Astrocyte (in vitro differentiated cells and primary cell): ENCODE results near the gene GMPR2.

Source experiments
- EZH2 ChIP-seq: IDR thresholded peaks from 2 replicates; pipeline ENCODE4 v1.6.1; 2012; ENCODE audit warnings: mild to moderate bottlenecking, low read length, inconsistent platforms; ENCODE audit not compliant: insufficient read depth
- TF ChIP-seq, protein P1 (sequence below): IDR thresholded peaks from 2 replicates; pipeline ENCODE4 v1.5.1; 2011; ENCODE audit warnings: low read depth, mild to moderate bottlenecking, inconsistent platforms, low read length, moderate library complexity; ENCODE audit not compliant: insufficient read depth

DNA sequence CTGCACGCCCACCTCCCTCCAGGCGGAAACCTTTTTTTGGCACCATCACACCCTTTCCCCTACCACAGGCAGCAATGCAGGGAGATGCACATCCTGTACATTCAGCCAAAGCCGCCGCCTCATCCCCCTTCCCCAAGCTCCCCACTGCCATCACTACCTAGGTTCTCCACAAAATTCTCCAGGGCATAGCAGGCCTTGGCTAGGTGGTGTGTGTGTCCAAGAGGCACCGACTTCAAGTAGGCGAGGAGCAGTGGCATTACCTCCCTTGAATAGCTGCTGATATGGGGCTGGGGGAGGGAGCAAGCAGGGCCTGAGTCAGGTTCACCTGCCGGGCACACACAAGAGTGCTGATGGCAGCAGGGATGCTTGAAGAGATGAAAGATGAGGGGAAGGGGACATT lies 47.7 kb upstream of the GMPR2 start:
- TF ChIP-seq, protein P1, sequence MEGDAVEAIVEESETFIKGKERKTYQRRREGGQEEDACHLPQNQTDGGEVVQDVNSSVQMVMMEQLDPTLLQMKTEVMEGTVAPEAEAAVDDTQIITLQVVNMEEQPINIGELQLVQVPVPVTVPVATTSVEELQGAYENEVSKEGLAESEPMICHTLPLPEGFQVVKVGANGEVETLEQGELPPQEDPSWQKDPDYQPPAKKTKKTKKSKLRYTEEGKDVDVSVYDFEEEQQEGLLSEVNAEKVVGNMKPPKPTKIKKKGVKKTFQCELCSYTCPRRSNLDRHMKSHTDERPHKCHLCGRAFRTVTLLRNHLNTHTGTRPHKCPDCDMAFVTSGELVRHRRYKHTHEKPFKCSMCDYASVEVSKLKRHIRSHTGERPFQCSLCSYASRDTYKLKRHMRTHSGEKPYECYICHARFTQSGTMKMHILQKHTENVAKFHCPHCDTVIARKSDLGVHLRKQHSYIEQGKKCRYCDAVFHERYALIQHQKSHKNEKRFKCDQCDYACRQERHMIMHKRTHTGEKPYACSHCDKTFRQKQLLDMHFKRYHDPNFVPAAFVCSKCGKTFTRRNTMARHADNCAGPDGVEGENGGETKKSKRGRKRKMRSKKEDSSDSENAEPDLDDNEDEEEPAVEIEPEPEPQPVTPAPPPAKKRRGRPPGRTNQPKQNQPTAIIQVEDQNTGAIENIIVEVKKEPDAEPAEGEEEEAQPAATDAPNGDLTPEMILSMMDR, result no peak
- no peak for TF ChIP-seq EZH2
